ENCODE results near the gene HIF1A. TPM values are rescaled to one million over a fixed set of nuclear protein-coding genes. Genes with fewer than 3 reads are reported as not detected.
"Not testable (repeated sequence)": the region's sequence is repeated elsewhere in the genome, so short reads cannot be mapped to it uniquely, and the experiment has no call there.

Gene HIF1A
- total RNA-seq, 1 donor from 2014 or later = 326 TPM

GRCh38 chr14:61706096-61706690, 10.9 kb downstream of the HIF1A start:
- no peak overlapping the region for H3K4me3 Mint-ChIP-seq (ENCODE audit: unreplicated experiment)
- H3K27me3 Mint-ChIP-seq (ENCODE audit: unreplicated experiment) = no peaks in the 10 kb centered on the region
- TF ChIP-seq CTCF (IDR thresholded peaks at IDR 0.05) = no peak
- H3K9me3 Mint-ChIP-seq (ENCODE audit: unreplicated experiment) = no peaks in the 10 kb centered on the region
- DNase-seq (ENCODE audit: extremely low spot score, unreplicated experiment) = no peak
- peak overlapping the region; percentile 46 for H3K27ac Mint-ChIP-seq (ENCODE audit: unreplicated experiment)
- H3K36me3 Mint-ChIP-seq (ENCODE audit: unreplicated experiment) = peaks cover 2% of the 10 kb centered on the region
- H3K4me1 Mint-ChIP-seq (ENCODE audit: unreplicated experiment) = peaks cover 74% of the 10 kb centered on the region

- H3K36me3 Mint-ChIP-seq (ENCODE audit: unreplicated experiment); DNase-seq (ENCODE audit: extremely low spot score, unreplicated experiment); H3K27me3 Mint-ChIP-seq (ENCODE audit: unreplicated experiment); H3K4me3 Mint-ChIP-seq (ENCODE audit: unreplicated experiment); H3K27ac Mint-ChIP-seq (ENCODE audit: unreplicated experiment); H3K9me3 Mint-ChIP-seq (ENCODE audit: unreplicated experiment): not testable (repeated sequence)
- H3K4me1 Mint-ChIP-seq (ENCODE audit: unreplicated experiment) = peaks cover 74% of the 10 kb centered on the region
These were observed 12.5 kb downstream of the HIF1A start for GRCh38 chr14:61707774-61708173.

GRCh38 chr14:61708693-61709092, 13.4 kb downstream of the HIF1A start:
- peak overlapping the region; percentile 40 for H3K27ac Mint-ChIP-seq (ENCODE audit: unreplicated experiment)
- DNase-seq (ENCODE audit: extremely low spot score, unreplicated experiment); H3K36me3 Mint-ChIP-seq (ENCODE audit: unreplicated experiment); H3K27me3 Mint-ChIP-seq (ENCODE audit: unreplicated experiment); H3K4me3 Mint-ChIP-seq (ENCODE audit: unreplicated experiment); H3K9me3 Mint-ChIP-seq (ENCODE audit: unreplicated experiment): not testable (repeated sequence)
- H3K4me1 Mint-ChIP-seq (ENCODE audit: unreplicated experiment) = peaks cover 74% of the 10 kb centered on the region

- H3K27ac Mint-ChIP-seq (ENCODE audit: unreplicated experiment) = peak overlapping the region; percentile 35
- H3K4me3 Mint-ChIP-seq (ENCODE audit: unreplicated experiment) = no peak overlapping the region
These were observed 15.8 kb downstream of the HIF1A start for GRCh38 chr14:61710853-61711817.

GRCh38 chr14:61712137-61712536, 16.8 kb downstream of the HIF1A start:
- H3K27ac Mint-ChIP-seq (ENCODE audit: unreplicated experiment) = peak overlapping the region; percentile 15

More at GRCh38 chr14:61710853-61711817, 15.8 kb downstream of the HIF1A start:
- H3K36me3 Mint-ChIP-seq (ENCODE audit: unreplicated experiment) = peaks cover 2% of the 10 kb centered on the region
- no peak for TF ChIP-seq CTCF (IDR thresholded peaks at IDR 0.05)
- no peaks in the 10 kb centered on the region for H3K9me3 Mint-ChIP-seq (ENCODE audit: unreplicated experiment)
- peaks cover 74% of the 10 kb centered on the region for H3K4me1 Mint-ChIP-seq (ENCODE audit: unreplicated experiment)
- DNase-seq (ENCODE audit: extremely low spot score, unreplicated experiment) = no peak
- H3K27me3 Mint-ChIP-seq (ENCODE audit: unreplicated experiment) = no peaks in the 10 kb centered on the region

More at GRCh38 chr14:61712137-61712536, 16.8 kb downstream of the HIF1A start:
- Mint-ChIP-seq H3K4me1 (ENCODE audit: unreplicated experiment) (peaks cover 73% of the 10 kb centered on the region), H3K27me3 (ENCODE audit: unreplicated experiment) (no peaks in the 10 kb centered on the region), H3K36me3 (ENCODE audit: unreplicated experiment) (peaks cover 2% of the 10 kb centered on the region), H3K9me3 (ENCODE audit: unreplicated experiment) (no peaks in the 10 kb centered on the region), H3K4me3 (ENCODE audit: unreplicated experiment) (no peak overlapping the region)
- DNase-seq (ENCODE audit: extremely low spot score, unreplicated experiment) = no peak
- no peak for TF ChIP-seq CTCF (IDR thresholded peaks at IDR 0.05)
